Measurements from ENCODE around the gene C2orf68. TPM values are rescaled to one million over a fixed set of nuclear protein-coding genes. Genes with fewer than 3 reads are reported as not detected.

Gene C2orf68
- total and polyA plus RNA-seq, 2 of the 13 experiments (the other 11 are each of a cell fraction or from before 2014, with no cell fraction given): 47.1 to 77.4 TPM

GRCh38 chr2:85593023-85593422 is 18.8 kb downstream of the C2orf68 start (continued):
- TF ChIP-seq DMTF1 (CRISPR knock-in tag; IDR thresholded peaks at IDR 0.05) (no peak), STAT5B (CRISPR knock-in tag; IDR thresholded peaks at IDR 0.05) (no peak), ZNF432 (CRISPR knock-in tag; IDR thresholded peaks at IDR 0.05; ENCODE audit: borderline replicate concordance) (no peak), SP140L (CRISPR knock-in tag; IDR thresholded peaks at IDR 0.05; ENCODE audit: borderline replicate concordance) (no peak), BRD4 (CRISPR knock-in tag; IDR thresholded peaks at IDR 0.05) (peak; percentile 65), ZEB1 (IDR thresholded peaks at IDR 0.05; ENCODE audit: insufficient replicate concordance, low read depth) (no peak), SMYD3 (CRISPR knock-in tag; IDR thresholded peaks at IDR 0.05) (no peak), TAF1 (CRISPR knock-in tag; IDR thresholded peaks at IDR 0.05) (no peak), SIX4 (CRISPR knock-in tag; IDR thresholded peaks at IDR 0.05) (no peak), ZNF513 (CRISPR knock-in tag; conservative IDR thresholded peaks at IDR 0.05) (no peak), ZKSCAN8 (CRISPR knock-in tag; IDR thresholded peaks at IDR 0.05; ENCODE audit: borderline replicate concordance) (no peak), HNRNPH1 (optimal IDR thresholded peaks at IDR 0.05; ENCODE audit: low read depth, low read length) (no peak), ARID3A (IDR thresholded peaks at IDR 0.05; ENCODE audit: low read depth, low read length) (no peak), HOXA3 (CRISPR knock-in tag; IDR thresholded peaks at IDR 0.05) (peak; percentile 60; the same call in 1 of the 2 replicates), KDM5B (CRISPR knock-in tag; IDR thresholded peaks at IDR 0.05; ENCODE audit: borderline replicate concordance) (0 out of 2 replicates have a peak, but pooled peaks have one; percentile 20), NFKB2 (CRISPR knock-in tag; IDR thresholded peaks at IDR 0.05; ENCODE audit: borderline replicate concordance) (no peak), ZNF354B (CRISPR knock-in tag; IDR thresholded peaks at IDR 0.05) (no peak), TMF1 (CRISPR knock-in tag; IDR thresholded peaks at IDR 0.05; ENCODE audit: low read depth) (no peak), ZNF710 (CRISPR knock-in tag; IDR thresholded peaks at IDR 0.05; ENCODE audit: borderline replicate concordance) (peak; percentile 48; the same call in 1 of the 2 replicates)
- TF ChIP-seq, protein P1, sequence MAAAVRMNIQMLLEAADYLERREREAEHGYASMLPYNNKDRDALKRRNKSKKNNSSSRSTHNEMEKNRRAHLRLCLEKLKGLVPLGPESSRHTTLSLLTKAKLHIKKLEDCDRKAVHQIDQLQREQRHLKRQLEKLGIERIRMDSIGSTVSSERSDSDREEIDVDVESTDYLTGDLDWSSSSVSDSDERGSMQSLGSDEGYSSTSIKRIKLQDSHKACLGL (CRISPR knock-in tag; IDR thresholded peaks at IDR 0.05): 0 out of 2 replicates have a peak, but pooled peaks have one; percentile 35
- TF ChIP-seq, protein P2, sequence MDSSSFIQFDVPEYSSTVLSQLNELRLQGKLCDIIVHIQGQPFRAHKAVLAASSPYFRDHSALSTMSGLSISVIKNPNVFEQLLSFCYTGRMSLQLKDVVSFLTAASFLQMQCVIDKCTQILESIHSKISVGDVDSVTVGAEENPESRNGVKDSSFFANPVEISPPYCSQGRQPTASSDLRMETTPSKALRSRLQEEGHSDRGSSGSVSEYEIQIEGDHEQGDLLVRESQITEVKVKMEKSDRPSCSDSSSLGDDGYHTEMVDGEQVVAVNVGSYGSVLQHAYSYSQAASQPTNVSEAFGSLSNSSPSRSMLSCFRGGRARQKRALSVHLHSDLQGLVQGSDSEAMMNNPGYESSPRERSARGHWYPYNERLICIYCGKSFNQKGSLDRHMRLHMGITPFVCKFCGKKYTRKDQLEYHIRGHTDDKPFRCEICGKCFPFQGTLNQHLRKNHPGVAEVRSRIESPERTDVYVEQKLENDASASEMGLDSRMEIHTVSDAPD (CRISPR knock-in tag; IDR thresholded peaks at IDR 0.05): no peak; the same call in 1 of the 2 replicates
